Measurements from ENCODE around the gene ILK. TPM values are rescaled to one million over a fixed set of nuclear protein-coding genes. Genes with fewer than 3 reads are reported as not detected.

Gene ILK
- total RNA-seq, 5 donors from 2014 or later (not counting 1 experiment from before 2014, with no cell fraction given), result 49.3 to 111 (median 99.4) TPM

GRCh38 chr11:6608011-6608410 lies 4.4 kb downstream of the ILK start:
- WGBS (ENCODE audit: insufficient coverage), result 97% methylated on average over 8 of the region's 9 CpGs
- no peaks in the 10 kb centered on the region for H3K9me3 Mint-ChIP-seq
- H3K36me3 Mint-ChIP-seq, result peaks cover 30% of the 10 kb centered on the region
- no peak overlapping the region for H3K4me3 ChIP-seq (ENCODE audit: control insufficient read depth in 1 of 2, extremely low read depth in 1 of 2, low read length in 1 of 2)
- peak overlapping the region; percentile 64 for H3K27ac ChIP-seq (ENCODE audit: low read length)
- peaks cover 43 to 75% of the 10 kb centered on the region in 2 experiments for H3K4me1 ChIP-seq (ENCODE audit: control insufficient read depth in 1 of 2, extremely low read depth in 1 of 2, insufficient read depth in 2 of 2, low read length in 2 of 2)
- no peaks in the 10 kb centered on the region for H3K27me3 Mint-ChIP-seq
- no peak overlapping the region for H3K27ac Mint-ChIP-seq
- ATAC-seq (replicated peaks in 1 of 4), result no peak
- no peaks in the 10 kb centered on the region for H3K27me3 ChIP-seq (replicated peaks in 1 of 2; ENCODE audit: control insufficient read depth in 2 of 2, extremely low read depth in 1 of 2, insufficient read depth in 2 of 2, low read length in 1 of 2)
- H3K36me3 ChIP-seq (ENCODE audit: control insufficient read depth in 2 of 2, extremely low read depth in 1 of 2, insufficient read depth in 1 of 2, low read length in 1 of 2), result peaks cover 7 to 35% of the 10 kb centered on the region in 2 donors
- H3K9me3 ChIP-seq, result no peaks in the 10 kb centered on the region
- DNase-seq, result no peak
- H3K4me1 Mint-ChIP-seq, result peaks cover 20 to 44% (median 33%) of the 10 kb centered on the region in 3 donors
- ChIA-PET POLR2A (no interaction called here), CTCF (interaction anchor here (1.1 to 1.6 kb wide), 3 partner anchors 11 to 75 kb away, joined by 3 to 6 read pairs (median 5); partner anchors contain the start of genes TPP1 (in 2 of the 2) and MRPL17 (in 1 of the 2))
- no peak overlapping the region for H3K4me3 Mint-ChIP-seq

GRCh38 chr11:6608726-6609501 lies 5.3 kb downstream of the ILK start:
- peaks cover 7 to 35% of the 10 kb centered on the region in 2 donors for H3K36me3 ChIP-seq (ENCODE audit: control insufficient read depth in 2 of 2, extremely low read depth in 1 of 2, insufficient read depth in 1 of 2, low read length in 1 of 2)
- peaks cover 30% of the 10 kb centered on the region for H3K36me3 Mint-ChIP-seq
- peak overlapping the region in 1 of 2 donors; percentile 89 for H3K27ac Mint-ChIP-seq
- H3K9me3 Mint-ChIP-seq, result no peaks in the 10 kb centered on the region
- H3K4me1 ChIP-seq (ENCODE audit: control insufficient read depth in 1 of 2, extremely low read depth in 1 of 2, insufficient read depth in 2 of 2, low read length in 2 of 2), result peaks cover 45 to 76% of the 10 kb centered on the region in 2 experiments
- WGBS (ENCODE audit: insufficient coverage), result 91% methylated on average over 7 of the region's 14 CpGs
- H3K27me3 ChIP-seq (replicated peaks in 1 of 2; ENCODE audit: control insufficient read depth in 2 of 2, extremely low read depth in 1 of 2, insufficient read depth in 2 of 2, low read length in 1 of 2), result no peaks in the 10 kb centered on the region
- H3K27me3 Mint-ChIP-seq, result no peaks in the 10 kb centered on the region
- no peak for ATAC-seq (replicated peaks in 1 of 4)
- H3K27ac ChIP-seq (ENCODE audit: low read length), result no peak overlapping the region
- POLR2A ChIA-PET, result no interaction called here
- no peak overlapping the region for H3K4me3 Mint-ChIP-seq
- peak in 1 of 35 experiments; percentile 1 for DNase-seq
- H3K9me3 ChIP-seq, result no peaks in the 10 kb centered on the region
- CTCF ChIA-PET, result interaction anchor here in 1 of 2 donors (1.1 kb wide), 1 partner anchor 74 kb away, joined by 8 read pairs; the partner anchor contains the start of gene MRPL17
- H3K4me3 ChIP-seq (ENCODE audit: control insufficient read depth in 1 of 2, extremely low read depth in 1 of 2, low read length in 1 of 2), result no peak overlapping the region
- H3K4me1 Mint-ChIP-seq, result peaks cover 20 to 44% (median 33%) of the 10 kb centered on the region in 3 donors

GRCh38 chr11:6609502-6610015 lies 6.0 kb downstream of the ILK start:
- peaks cover 44 to 73% of the 10 kb centered on the region in 2 experiments for H3K4me1 ChIP-seq (ENCODE audit: control insufficient read depth in 1 of 2, extremely low read depth in 1 of 2, insufficient read depth in 2 of 2, low read length in 2 of 2)
- Mint-ChIP-seq H3K27ac (peak overlapping the region; percentile 74 to 89), H3K36me3 (peaks cover 31% of the 10 kb centered on the region), H3K9me3 (no peaks in the 10 kb centered on the region), H3K4me3 (peak overlapping the region in 2 of 3 donors; percentile 37 to 50), H3K27me3 (no peaks in the 10 kb centered on the region), H3K4me1 (peaks cover 20 to 44% (median 33%) of the 10 kb centered on the region in 3 donors)
- H3K27ac ChIP-seq (ENCODE audit: low read length), result peak overlapping the region; percentile 9
- peaks cover 7 to 39% of the 10 kb centered on the region in 2 donors for H3K36me3 ChIP-seq (ENCODE audit: control insufficient read depth in 2 of 2, extremely low read depth in 1 of 2, insufficient read depth in 1 of 2, low read length in 1 of 2)
- DNase-seq (peak in 1 of 35 experiments; percentile 1), ATAC-seq (replicated peaks in 1 of 4) (no peak)
- no peaks in the 10 kb centered on the region for H3K9me3 ChIP-seq
- ChIA-PET CTCF (interaction anchor here in 1 of 2 donors (1.1 kb wide), 1 partner anchor 74 kb away, joined by 8 read pairs; the partner anchor contains the start of gene MRPL17), POLR2A (no interaction called here)
- H3K27me3 ChIP-seq (replicated peaks in 1 of 2; ENCODE audit: control insufficient read depth in 2 of 2, extremely low read depth in 1 of 2, insufficient read depth in 2 of 2, low read length in 1 of 2), result no peaks in the 10 kb centered on the region
- WGBS (ENCODE audit: insufficient coverage), result 93% methylated on average over 6 of the region's 8 CpGs
- H3K4me3 ChIP-seq (ENCODE audit: control insufficient read depth in 1 of 2, extremely low read depth in 1 of 2, low read length in 1 of 2), result no peak overlapping the region

GRCh38 chr11:6610591-6610990 lies 7.0 kb downstream of the ILK start:
- peak in 1 of 35 experiments; percentile 1 for DNase-seq
- Mint-ChIP-seq H3K36me3 (peaks cover 41% of the 10 kb centered on the region), H3K4me3 (peak overlapping the region in 2 of 3 donors; percentile 86 to 87), H3K4me1 (peaks cover 20 to 47% (median 33%) of the 10 kb centered on the region in 3 donors), H3K9me3 (no peaks in the 10 kb centered on the region), H3K27ac (peak overlapping the region; percentile 88 to 89), H3K27me3 (no peaks in the 10 kb centered on the region)
- peaks cover 35 to 64% of the 10 kb centered on the region in 2 experiments for H3K4me1 ChIP-seq (ENCODE audit: control insufficient read depth in 1 of 2, extremely low read depth in 1 of 2, insufficient read depth in 2 of 2, low read length in 2 of 2)
- no peaks in the 10 kb centered on the region for H3K27me3 ChIP-seq (replicated peaks in 1 of 2; ENCODE audit: control insufficient read depth in 2 of 2, extremely low read depth in 1 of 2, insufficient read depth in 2 of 2, low read length in 1 of 2)
- peaks cover 14 to 50% of the 10 kb centered on the region in 2 donors for H3K36me3 ChIP-seq (ENCODE audit: control insufficient read depth in 2 of 2, extremely low read depth in 1 of 2, insufficient read depth in 1 of 2, low read length in 1 of 2)
- no peak for ATAC-seq (replicated peaks in 1 of 4)
- WGBS (ENCODE audit: insufficient coverage), result 100% methylated on average over 1 of the region's 6 CpGs
- peak overlapping the region; percentile 79 for H3K27ac ChIP-seq (ENCODE audit: low read length)
- ChIA-PET POLR2A (no interaction called here), CTCF (interaction anchor here in 1 of 2 donors (0.8 to 1.1 kb wide), 2 partner anchors 73 to 221 kb away, joined by 3 read pairs; partner anchors contain the start of genes MRPL17 and SMPD1)
- H3K9me3 ChIP-seq, result no peaks in the 10 kb centered on the region
- H3K4me3 ChIP-seq (ENCODE audit: control insufficient read depth in 1 of 2, extremely low read depth in 1 of 2, low read length in 1 of 2), result no peak overlapping the region

- ATAC-seq (replicated peaks in 1 of 4), result peak in 3 of 4 experiments; percentile 14 to 28 (median 26)
- DNase-seq, result peak in 17 of 35 experiments; percentile 5 to 53 (median 23)
- Histone ChIP-seq H3K9me3 (no peaks in the 10 kb centered on the region), H3K36me3 (ENCODE audit: control insufficient read depth in 2 of 2, extremely low read depth in 1 of 2, insufficient read depth in 1 of 2, low read length in 1 of 2) (peaks cover 17 to 56% of the 10 kb centered on the region in 2 donors), H3K4me3 (ENCODE audit: control insufficient read depth in 1 of 2, extremely low read depth in 1 of 2, low read length in 1 of 2) (peak overlapping the region; percentile 78 to 87), H3K4me1 (ENCODE audit: control insufficient read depth in 1 of 2, extremely low read depth in 1 of 2, insufficient read depth in 2 of 2, low read length in 2 of 2) (peaks cover 31 to 60% of the 10 kb centered on the region in 2 experiments), H3K27ac (ENCODE audit: low read length) (peak overlapping the region; percentile 79), H3K27me3 (replicated peaks in 1 of 2; ENCODE audit: control insufficient read depth in 2 of 2, extremely low read depth in 1 of 2, insufficient read depth in 2 of 2, low read length in 1 of 2) (no peaks in the 10 kb centered on the region)
- Mint-ChIP-seq H3K36me3 (peaks cover 48% of the 10 kb centered on the region), H3K4me1 (peaks cover 27 to 54% (median 33%) of the 10 kb centered on the region in 3 donors), H3K4me3 (peak overlapping the region in 2 of 3 donors; percentile 86 to 87), H3K9me3 (no peaks in the 10 kb centered on the region), H3K27ac (peak overlapping the region; percentile 88 to 89), H3K27me3 (no peaks in the 10 kb centered on the region)
- ChIA-PET CTCF (interaction anchor here (0.6 to 1.2 kb wide), 9 partner anchors 56 to 241 kb away, joined by 3 to 6 read pairs (median 3); partner anchors contain the start of genes MRPL17 (in 1 of the 2) and SMPD1 (in 1 of the 2)), POLR2A (interaction anchor here (0.6 to 1.6 kb wide), 9 partner anchors 7 to 435 kb away, joined by 3 to 13 read pairs (median 3); partner anchors contain the start of genes MRPL17 (in 1 of the 2) and SMPD1 (in 1 of the 2))
- 5% methylated on average over 34 of the region's 39 CpGs for WGBS (ENCODE audit: insufficient coverage)
Measured at GRCh38 chr11:6611092-6611962, 7.8 kb downstream of the ILK start.
